ENCODE results near the gene KRTAP9-7. TPM values are rescaled to one million over a fixed set of nuclear protein-coding genes. Genes with fewer than 3 reads are reported as not detected.

KRTAP9-7 gene
- total and polyA plus RNA-seq, 2 donors (not counting 1 experiment from before 2014, with no cell fraction given), result not detected

- Histone ChIP-seq H3K9ac (ENCODE audit: low read length) (no peak overlapping the region), H3K4me1 (ENCODE audit: control insufficient read depth in 2 of 2, insufficient read depth in 2 of 2, low read length in 2 of 2) (peaks cover 0 to 4% of the 10 kb centered on the region in 2 donors), H3K9me3 (ENCODE audit: control extremely low read depth in 1 of 3, control insufficient read depth in 2 of 3, insufficient read depth in 1 of 3, low read length in 2 of 3) (peaks cover 0 to 2% (median 0%) of the 10 kb centered on the region in 3 donors), H3K27ac (ENCODE audit: low read length in 2 of 2) (no peak overlapping the region), H3K4me2 (replicated peaks; ENCODE audit: low read depth, low read length, poor library complexity, severe bottlenecking) (no peak overlapping the region), H3K36me3 (replicated peaks in 1 of 2; ENCODE audit: control extremely low read depth in 1 of 2, control insufficient read depth in 1 of 2, extremely low read depth in 1 of 2, insufficient read depth in 2 of 2, low read length in 1 of 2) (no peaks in the 10 kb centered on the region), H4K20me1 (ENCODE audit: control insufficient read depth, insufficient read depth, low read length, poor library complexity, severe bottlenecking) (no peaks in the 10 kb centered on the region), H3K79me2 (ENCODE audit: control insufficient read depth, insufficient read depth, low read length) (no peaks in the 10 kb centered on the region), H3K27me3 (replicated peaks in 1 of 4; ENCODE audit: control extremely low read depth in 1 of 4, control insufficient read depth in 3 of 4, insufficient read depth in 4 of 4, low read length in 3 of 4) (peaks cover 0 to 5% (median 0%) of the 10 kb centered on the region in 4 experiments), H2AFZ (ENCODE audit: insufficient read depth, low read depth, low read length, poor library complexity, severe bottlenecking) (no peak overlapping the region), H3K4me3 (ENCODE audit: control extremely low read depth in 1 of 5, extremely low read depth in 1 of 5, insufficient read depth in 1 of 5, low read depth in 2 of 5, low read length in 4 of 5) (no peak overlapping the region)
- ATAC-seq (ENCODE audit: low read depth), result no peak
- no peaks in the 10 kb centered on the region for H3K9me3 Mint-ChIP-seq (ENCODE audit: insufficient read depth)
- H3K4me3 Mint-ChIP-seq, result no peak overlapping the region
- ChIA-PET POLR2A (no interaction called here), CTCF (interaction anchor here (0.6 kb wide), 1 partner anchor 323 kb away, joined by 5 read pairs; no protein-coding TSS in a partner anchor)
- WGBS (ENCODE audit: insufficient coverage), result 79% methylated on average over 6 of the region's 6 CpGs
- DNase-seq, result no peak
- intact Hi-C loops (cut with micrococcal nuclease), result loop anchor here (10.0 kb wide), 1 partner anchor 521 kb away; no protein-coding TSS in a partner anchor
- TF ChIP-seq CTCF (IDR thresholded peaks at IDR 0.05), result no peak
- TF ChIP-seq EZH2 (IDR thresholded peaks at IDR 0.05; ENCODE audit: borderline replicate concordance, insufficient read depth, low read depth, low read length, poor library complexity, severe bottlenecking), result no peak
- H3K4me1 Mint-ChIP-seq, result peaks cover 3% of the 10 kb centered on the region
- H3K27ac Mint-ChIP-seq, result no peak overlapping the region
- peaks cover under 1% of the 10 kb centered on the region for H3K27me3 Mint-ChIP-seq
Measured at GRCh38 chr17:41325611-41326010, 50.1 kb downstream of the KRTAP9-7 start.

Small RNA genes lying within 50 kb of the gene (small RNA-seq; reads per million reads assigned to genes)
- not detected for gene KRTAP9-10P (ENCODE audit: insufficient read length, low read depth, low replicate concordance)

Other genes with a start within 250 kb of the KRTAP9-7 start
Only the 30 nearest of the 41 such genes appear.
- gene KRTAP4-7, start 191.5 kb upstream of the KRTAP9-7 start, total RNA-seq, result not detected in 2 replicates
- not detected in 2 replicates for gene KRTAP4-7, start 191.5 kb upstream of the KRTAP9-7 start, polyA plus RNA-seq
- not detected in 2 replicates for gene KRTAP4-8, start 177.6 kb upstream of the KRTAP9-7 start, total RNA-seq
- not detected in 2 replicates for gene KRTAP4-8, start 177.6 kb upstream of the KRTAP9-7 start, polyA plus RNA-seq
- gene KRTAP4-16, start 173.5 kb upstream of the KRTAP9-7 start, total RNA-seq, result not detected in 2 replicates
- not detected in 2 replicates for gene KRTAP4-16, start 173.5 kb upstream of the KRTAP9-7 start, polyA plus RNA-seq
- gene KRTAP4-9, start 170.3 kb upstream of the KRTAP9-7 start, total RNA-seq, result not detected in 2 replicates
- not detected in 2 replicates for gene KRTAP4-9, start 170.3 kb upstream of the KRTAP9-7 start, polyA plus RNA-seq
- not detected in 2 replicates for gene KRTAP4-11, start 157.3 kb upstream of the KRTAP9-7 start, total RNA-seq
- gene KRTAP4-11, start 157.3 kb upstream of the KRTAP9-7 start, polyA plus RNA-seq, result not detected in 2 replicates
- gene KRTAP4-12, start 151.5 kb upstream of the KRTAP9-7 start, total RNA-seq, result not detected in 2 replicates
- gene KRTAP4-12, start 151.5 kb upstream of the KRTAP9-7 start, polyA plus RNA-seq, result 0.12 TPM in 1 of 2 replicates, not detected in the other
- not detected in 2 replicates for gene KRTAP4-6, start 135.2 kb upstream of the KRTAP9-7 start, total RNA-seq
- not detected in 2 replicates for gene KRTAP4-6, start 135.2 kb upstream of the KRTAP9-7 start, polyA plus RNA-seq
- gene KRTAP4-5, start 125.9 kb upstream of the KRTAP9-7 start, total RNA-seq, result not detected in 2 replicates
- not detected in 2 replicates for gene KRTAP4-5, start 125.9 kb upstream of the KRTAP9-7 start, polyA plus RNA-seq
- gene KRTAP4-4, start 115.0 kb upstream of the KRTAP9-7 start, total RNA-seq, result not detected in 2 replicates
- not detected in 2 replicates for gene KRTAP4-4, start 115.0 kb upstream of the KRTAP9-7 start, polyA plus RNA-seq
- gene KRTAP4-3, start 107.5 kb upstream of the KRTAP9-7 start, total RNA-seq, result not detected in 2 replicates
- not detected in 2 replicates for gene KRTAP4-3, start 107.5 kb upstream of the KRTAP9-7 start, polyA plus RNA-seq
- not detected in 2 replicates for gene KRTAP4-2, start 97.5 kb upstream of the KRTAP9-7 start, total RNA-seq
- not detected in 2 replicates for gene KRTAP4-2, start 97.5 kb upstream of the KRTAP9-7 start, polyA plus RNA-seq
- not detected in 2 replicates for gene KRTAP4-1, start 90.8 kb upstream of the KRTAP9-7 start, total RNA-seq
- gene KRTAP4-1, start 90.8 kb upstream of the KRTAP9-7 start, polyA plus RNA-seq, result not detected in 2 replicates
- gene KRTAP9-1, start 85.8 kb upstream of the KRTAP9-7 start, total RNA-seq, result not detected in 2 replicates
- not detected in 2 replicates for gene KRTAP9-1, start 85.8 kb upstream of the KRTAP9-7 start, polyA plus RNA-seq
- gene KRTAP9-2, start 49.0 kb upstream of the KRTAP9-7 start, total RNA-seq, result not detected in 2 replicates
- gene KRTAP9-2, start 49.0 kb upstream of the KRTAP9-7 start, polyA plus RNA-seq, result not detected in 2 replicates
- gene KRTAP9-3, start 43.2 kb upstream of the KRTAP9-7 start, total RNA-seq, result not detected in 2 replicates
- gene KRTAP9-3, start 43.2 kb upstream of the KRTAP9-7 start, polyA plus RNA-seq, result not detected in 2 replicates
- gene KRTAP9-8, start 37.7 kb upstream of the KRTAP9-7 start, total RNA-seq, result not detected in 2 replicates
- gene KRTAP9-8, start 37.7 kb upstream of the KRTAP9-7 start, polyA plus RNA-seq, result not detected in 2 replicates
- gene KRTAP9-4, start 26.0 kb upstream of the KRTAP9-7 start, total RNA-seq, result not detected in 2 replicates
- gene KRTAP9-4, start 26.0 kb upstream of the KRTAP9-7 start, polyA plus RNA-seq, result not detected in 2 replicates
- gene KRTAP9-9, start 20.3 kb upstream of the KRTAP9-7 start, total RNA-seq, result not detected in 2 replicates
- gene KRTAP9-9, start 20.3 kb upstream of the KRTAP9-7 start, polyA plus RNA-seq, result not detected in 2 replicates
- gene KRTAP9-6, start 10.3 kb upstream of the KRTAP9-7 start, total RNA-seq, result not detected in 2 replicates
- not detected in 2 replicates for gene KRTAP9-6, start 10.3 kb upstream of the KRTAP9-7 start, polyA plus RNA-seq
- not detected in 2 replicates for gene KRTAP29-1, start 27.2 kb downstream of the KRTAP9-7 start, total RNA-seq
- 0.43 TPM in 1 of 2 replicates, not detected in the other for gene KRTAP29-1, start 27.2 kb downstream of the KRTAP9-7 start, polyA plus RNA-seq
- gene KRTAP16-1, start 33.6 kb downstream of the KRTAP9-7 start, total RNA-seq, result not detected in 2 replicates
- 0.16 and 0.20 TPM in 2 replicates for gene KRTAP16-1, start 33.6 kb downstream of the KRTAP9-7 start, polyA plus RNA-seq
- not detected in 2 replicates for gene KRTAP17-1, start 40.0 kb downstream of the KRTAP9-7 start, total RNA-seq
- gene KRTAP17-1, start 40.0 kb downstream of the KRTAP9-7 start, polyA plus RNA-seq, result not detected in 2 replicates
- not detected in 2 replicates for gene KRT33A, start 75.1 kb downstream of the KRTAP9-7 start, total RNA-seq
- gene KRT33A, start 75.1 kb downstream of the KRTAP9-7 start, polyA plus RNA-seq, result not detected in 2 replicates
- gene KRT33B, start 94.1 kb downstream of the KRTAP9-7 start, total RNA-seq, result not detected in 2 replicates
- gene KRT33B, start 94.1 kb downstream of the KRTAP9-7 start, polyA plus RNA-seq, result not detected in 2 replicates
- gene KRT34, start 106.6 kb downstream of the KRTAP9-7 start, total RNA-seq, result not detected in 2 replicates
- not detected in 2 replicates for gene KRT34, start 106.6 kb downstream of the KRTAP9-7 start, polyA plus RNA-seq
- gene KRT31, start 121.9 kb downstream of the KRTAP9-7 start, total RNA-seq, result not detected in 2 replicates
- not detected in 2 replicates for gene KRT31, start 121.9 kb downstream of the KRTAP9-7 start, polyA plus RNA-seq
- not detected in 2 replicates for gene KRT37, start 148.9 kb downstream of the KRTAP9-7 start, total RNA-seq
- gene KRT37, start 148.9 kb downstream of the KRTAP9-7 start, polyA plus RNA-seq, result not detected in 2 replicates
- gene KRT38, start 165.3 kb downstream of the KRTAP9-7 start, total RNA-seq, result not detected in 2 replicates
- not detected in 2 replicates for gene KRT38, start 165.3 kb downstream of the KRTAP9-7 start, polyA plus RNA-seq
- gene KRT32, start 191.7 kb downstream of the KRTAP9-7 start, total RNA-seq, result not detected in 2 replicates
- gene KRT32, start 191.7 kb downstream of the KRTAP9-7 start, polyA plus RNA-seq, result not detected in 2 replicates
- not detected in 2 replicates for gene KRT35, start 205.5 kb downstream of the KRTAP9-7 start, total RNA-seq
- not detected in 2 replicates for gene KRT35, start 205.5 kb downstream of the KRTAP9-7 start, polyA plus RNA-seq